ENCODE data around the gene COX6A2. TPM values are rescaled to one million over a fixed set of nuclear protein-coding genes. Genes with fewer than 3 reads are reported as not detected.

COX6A2 gene
- polyA plus RNA-seq, 1 donor from 2014 or later = not detected

- Histone ChIP-seq H2AFZ (ENCODE audit: low read depth, low read length) (no peak overlapping the region), H3K36me3 (ENCODE audit: insufficient read depth, low read length) (no peaks in the 10 kb centered on the region), H3K27ac (ENCODE audit: low read length) (no peak overlapping the region), H3K4me3 (ENCODE audit: low read length) (no peak overlapping the region), H3K27me3 (ENCODE audit: insufficient read depth, low read depth, low read length) (peaks cover 11% of the 10 kb centered on the region), H4K20me1 (ENCODE audit: insufficient read depth) (no peaks in the 10 kb centered on the region), H3K79me2 (replicated peaks; ENCODE audit: insufficient read depth, low read length) (no peaks in the 10 kb centered on the region), H3K9me3 (ENCODE audit: low read length) (no peaks in the 10 kb centered on the region), H3F3A (ENCODE audit: insufficient read depth, low read length, poor library complexity, severe bottlenecking) (no peaks in the 10 kb centered on the region), H3K9me2 (ENCODE audit: insufficient read depth, low read length) (no peaks in the 10 kb centered on the region), H3K4me2 (ENCODE audit: low read length) (no peak overlapping the region), H3K9ac (ENCODE audit: low read length) (no peak overlapping the region)
- TF ChIP-seq POLR2AphosphoS5 (IDR thresholded peaks at IDR 0.05) (no peak), RAD21 (conservative IDR thresholded peaks at IDR 0.05) (no peak), EZH2 (IDR thresholded peaks at IDR 0.05; ENCODE audit: borderline replicate concordance, insufficient read depth, low read length, poor library complexity, severe bottlenecking) (no peak), REST (IDR thresholded peaks at IDR 0.05; ENCODE audit: borderline replicate concordance) (no peak), EP300 (conservative IDR thresholded peaks at IDR 0.05; ENCODE audit: poor library complexity, severe bottlenecking) (no peak), MXI1 (conservative IDR thresholded peaks at IDR 0.05; ENCODE audit: poor library complexity, severe bottlenecking) (no peak), CTCF (IDR thresholded peaks at IDR 0.05; ENCODE audit: poor library complexity, severe bottlenecking) (no peak), SMC3 (conservative IDR thresholded peaks at IDR 0.05; ENCODE audit: poor library complexity) (no peak), TAF1 (IDR thresholded peaks at IDR 0.05; ENCODE audit: low read depth) (no peak)
These were observed 39.1 kb upstream of the COX6A2 start for GRCh38 chr16:31467151-31467773.

DNA sequence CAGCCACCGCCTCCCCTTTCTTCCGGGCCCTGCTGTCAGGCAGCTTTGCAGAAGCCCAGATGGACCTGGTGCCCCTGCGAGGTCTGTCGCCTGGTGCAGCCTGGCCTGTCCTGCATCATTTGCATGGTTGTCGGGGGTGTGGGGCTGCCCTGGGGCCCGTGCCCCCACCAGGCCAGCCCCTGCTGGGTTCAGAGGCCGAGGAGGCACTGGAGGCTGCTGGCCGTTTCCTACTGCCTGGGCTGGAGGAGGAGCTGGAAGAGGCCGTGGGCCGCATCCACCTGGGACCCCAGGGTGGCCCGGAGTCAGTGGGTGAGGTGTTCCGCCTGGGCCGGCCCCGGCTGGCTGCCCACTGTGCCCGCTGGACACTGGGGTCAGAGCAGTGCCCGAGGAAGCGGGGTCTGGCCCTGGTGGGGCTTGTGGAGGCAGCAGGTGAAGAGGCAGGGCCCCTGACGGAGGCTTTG, 38.3 kb upstream of the COX6A2 start:
- Histone ChIP-seq H3K79me2 (replicated peaks; ENCODE audit: insufficient read depth, low read length) (no peaks in the 10 kb centered on the region), H2AFZ (ENCODE audit: low read depth, low read length) (no peak overlapping the region), H3K36me3 (ENCODE audit: insufficient read depth, low read length) (no peaks in the 10 kb centered on the region), H3F3A (ENCODE audit: insufficient read depth, low read length, poor library complexity, severe bottlenecking) (no peaks in the 10 kb centered on the region), H3K27ac (ENCODE audit: low read length) (no peak overlapping the region), H3K27me3 (ENCODE audit: insufficient read depth, low read depth, low read length) (peaks cover 3% of the 10 kb centered on the region), H4K20me1 (ENCODE audit: insufficient read depth) (no peaks in the 10 kb centered on the region), H3K9me3 (ENCODE audit: low read length) (no peaks in the 10 kb centered on the region), H3K9ac (ENCODE audit: low read length) (no peak overlapping the region), H3K9me2 (ENCODE audit: insufficient read depth, low read length) (no peaks in the 10 kb centered on the region), H3K4me2 (ENCODE audit: low read length) (no peak overlapping the region), H3K4me3 (ENCODE audit: low read length) (no peak overlapping the region)
- TF ChIP-seq EZH2 (IDR thresholded peaks at IDR 0.05; ENCODE audit: borderline replicate concordance, insufficient read depth, low read length, poor library complexity, severe bottlenecking) (no peak), RAD21 (conservative IDR thresholded peaks at IDR 0.05) (no peak), REST (IDR thresholded peaks at IDR 0.05; ENCODE audit: borderline replicate concordance) (no peak), POLR2AphosphoS5 (IDR thresholded peaks at IDR 0.05) (no peak), MXI1 (conservative IDR thresholded peaks at IDR 0.05; ENCODE audit: poor library complexity, severe bottlenecking) (no peak), TAF1 (IDR thresholded peaks at IDR 0.05; ENCODE audit: low read depth) (no peak), CTCF (IDR thresholded peaks at IDR 0.05; ENCODE audit: poor library complexity, severe bottlenecking) (no peak), SMC3 (conservative IDR thresholded peaks at IDR 0.05; ENCODE audit: poor library complexity) (no peak), EP300 (conservative IDR thresholded peaks at IDR 0.05; ENCODE audit: poor library complexity, severe bottlenecking) (no peak)

All from neural cell (in vitro differentiated cells).